A673 (cell line): Measurements from ENCODE around the gene ERICH6B. TPM values are rescaled to one million over a fixed set of nuclear protein-coding genes. Genes with fewer than 3 reads are reported as not detected.

Experiments
- BruUV-seq: library from RNA; stranded (reverse); fragments of 400-500 nt; replicated peaks from 2 replicates; lab custom pipeline; 2021; lab: Mats Ljungman, UMichigan
- CTCF ChIA-PET: fragments of 300-600 bp; sonication (Branson Sonifier 250); formaldehyde crosslinking; loops from one replicate; lab custom pipeline; 2022; ENCODE audit warnings: antibody characterized with exemption; lab: Charles Lee
- POLR2A ChIA-PET: fragments of 300-600 bp; sonication (Branson Sonifier 250); formaldehyde crosslinking; loops from one replicate; lab custom pipeline; 2022; ENCODE audit warnings: antibody characterized with exemption; ENCODE audit not compliant: low non-redundant PET; lab: Charles Lee
- DNase-seq: peaks from one replicate; pipeline ENCODE4 v3.0.0-alpha.2; 2015; ENCODE audit warnings: low spot score
- H3K27ac ChIP-seq: fragments of 200-600 bp; sonication (generic); 2 replicates; pipeline ENCODE4 v1.5.1; 2016; ENCODE audit warnings: mixed run types, low read depth, mild to moderate bottlenecking, mixed read lengths, antibody characterized with exemption, low read length; ENCODE audit not compliant: poor library complexity, severe bottlenecking
- H3K27me3 ChIP-seq: fragments of 200-600 bp; sonication (generic); replicated peaks from 2 replicates; pipeline ENCODE4 v1.6.1; 2017; ENCODE audit warnings: mixed run types, low read depth, mild to moderate bottlenecking, mixed read lengths, antibody characterized with exemption, low read length; ENCODE audit not compliant: insufficient read depth, poor library complexity
- H3K36me3 ChIP-seq: fragments of 200-600 bp; sonication (generic); 2 replicates; pipeline ENCODE4 v1.6.1; 2016; ENCODE audit warnings: mixed run types, mild to moderate bottlenecking, mixed read lengths, antibody characterized with exemption, low read length; ENCODE audit not compliant: insufficient read depth, poor library complexity, severe bottlenecking
- H3K4me1 ChIP-seq: fragments of 200-600 bp; sonication (generic); 2 replicates; pipeline ENCODE4 v1.6.1; 2017; ENCODE audit warnings: mixed run types, mild to moderate bottlenecking, mixed read lengths, antibody characterized with exemption, low read length; ENCODE audit not compliant: insufficient read depth, poor library complexity, severe bottlenecking
- H3K4me3 ChIP-seq: fragments of 200-600 bp; sonication (generic); 2 replicates; pipeline ENCODE4 v1.5.1; 2016; ENCODE audit warnings: low read depth, mixed run types, mild to moderate bottlenecking, mixed read lengths, low read length; ENCODE audit not compliant: poor library complexity, severe bottlenecking
- H3K9me3 ChIP-seq: fragments of 200-600 bp; sonication (generic); 2 replicates; pipeline ENCODE4 v1.6.1; 2016; ENCODE audit warnings: mixed run types, low read depth, mild to moderate bottlenecking, mixed read lengths, antibody characterized with exemption, low read length; ENCODE audit not compliant: poor library complexity, severe bottlenecking
- EZH2 ChIP-seq: fragments of 200-600 bp; sonication (generic); IDR thresholded peaks from 2 replicates; pipeline ENCODE4 v1.6.1; 2017; ENCODE audit warnings: borderline replicate concordance, low read depth, mild to moderate bottlenecking, mixed read lengths, antibody characterized with exemption, low read length; ENCODE audit not compliant: poor library complexity, severe bottlenecking
- intact Hi-C: fragments of 100-400 bp; cut with micrococcal nuclease; formaldehyde crosslinking; loops from one replicate; pipeline ENCODE4 v1.10.0; 2022; ENCODE audit not compliant: unreplicated experiment
- total RNA-seq: library from RNA; stranded (reverse); gene quantifications from 2 replicates; pipeline ENCODE4 v1.2.3, GENCODE V29; 2021
- TF ChIP-seq, protein P1 (sequence below): fragments of 300-800, 200-600 bp; sonication (generic); conservative IDR thresholded peaks from 2 replicates; pipeline ENCODE4 v1.5.1; 2017; ENCODE audit warnings: low read depth, mild to moderate bottlenecking, antibody characterized with exemption, low read length, moderate library complexity, mixed read lengths

ERICH6B gene
- total RNA-seq, 1 experiment from 2014 or later: not detected

- CTCF ChIA-PET: no interaction called here
- H3K4me1 ChIP-seq: no peaks in the 10 kb centered on the region
- no TSS peak for BruUV-seq
- intact Hi-C loops: no loop called here
- no peaks in the 10 kb centered on the region for H3K27me3 ChIP-seq
- H3K36me3 ChIP-seq: no peaks in the 10 kb centered on the region
- H3K27ac ChIP-seq: no peak overlapping the region
- POLR2A ChIA-PET: no interaction called here
- TF ChIP-seq, protein P1, sequence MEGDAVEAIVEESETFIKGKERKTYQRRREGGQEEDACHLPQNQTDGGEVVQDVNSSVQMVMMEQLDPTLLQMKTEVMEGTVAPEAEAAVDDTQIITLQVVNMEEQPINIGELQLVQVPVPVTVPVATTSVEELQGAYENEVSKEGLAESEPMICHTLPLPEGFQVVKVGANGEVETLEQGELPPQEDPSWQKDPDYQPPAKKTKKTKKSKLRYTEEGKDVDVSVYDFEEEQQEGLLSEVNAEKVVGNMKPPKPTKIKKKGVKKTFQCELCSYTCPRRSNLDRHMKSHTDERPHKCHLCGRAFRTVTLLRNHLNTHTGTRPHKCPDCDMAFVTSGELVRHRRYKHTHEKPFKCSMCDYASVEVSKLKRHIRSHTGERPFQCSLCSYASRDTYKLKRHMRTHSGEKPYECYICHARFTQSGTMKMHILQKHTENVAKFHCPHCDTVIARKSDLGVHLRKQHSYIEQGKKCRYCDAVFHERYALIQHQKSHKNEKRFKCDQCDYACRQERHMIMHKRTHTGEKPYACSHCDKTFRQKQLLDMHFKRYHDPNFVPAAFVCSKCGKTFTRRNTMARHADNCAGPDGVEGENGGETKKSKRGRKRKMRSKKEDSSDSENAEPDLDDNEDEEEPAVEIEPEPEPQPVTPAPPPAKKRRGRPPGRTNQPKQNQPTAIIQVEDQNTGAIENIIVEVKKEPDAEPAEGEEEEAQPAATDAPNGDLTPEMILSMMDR: no peak
- no peak for TF ChIP-seq EZH2
- H3K9me3 ChIP-seq: no peaks in the 10 kb centered on the region
- DNase-seq: no peak
- no peak overlapping the region for H3K4me3 ChIP-seq
Measured at GRCh38 chr13:45541806-45542205, 73.7 kb downstream of the ERICH6B start.

DNA sequence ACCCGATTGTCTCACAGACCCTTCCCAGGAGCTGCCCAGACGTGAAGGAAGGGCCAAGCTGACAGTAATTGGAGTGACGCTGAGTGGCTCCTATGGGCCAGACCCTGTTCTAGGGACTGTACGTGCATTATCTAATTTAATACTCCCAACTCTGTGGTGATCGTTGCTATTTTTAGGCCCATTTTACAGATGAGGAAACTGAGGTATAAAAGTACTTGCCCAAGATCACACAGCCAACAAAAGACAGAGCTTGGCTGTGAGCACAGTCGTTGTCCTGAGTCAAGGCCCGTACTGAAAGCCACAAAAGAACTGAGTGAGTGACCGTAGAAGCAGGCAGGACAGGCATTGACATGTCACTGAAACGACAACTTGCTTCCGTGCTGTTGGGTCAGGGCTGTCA, 74.7 kb downstream of the ERICH6B start:
- Histone ChIP-seq H3K27me3 (no peaks in the 10 kb centered on the region), H3K4me3 (no peak overlapping the region), H3K4me1 (no peaks in the 10 kb centered on the region), H3K9me3 (no peaks in the 10 kb centered on the region), H3K36me3 (no peaks in the 10 kb centered on the region), H3K27ac (no peak overlapping the region)
- intact Hi-C loops: no loop called here
- no TSS peak for BruUV-seq
- ChIA-PET POLR2A (no interaction called here), CTCF (no interaction called here)
- TF ChIP-seq, protein P1: no peak
- no peak for TF ChIP-seq EZH2
- DNase-seq: no peak

GRCh38 chr13:45540195-45540594, 75.3 kb downstream of the ERICH6B start:
- no peaks in the 10 kb centered on the region for H3K27me3 ChIP-seq
- TF ChIP-seq, protein P1: no peak
- no peak for TF ChIP-seq EZH2
- no peaks in the 10 kb centered on the region for H3K4me1 ChIP-seq
- no peak overlapping the region for H3K27ac ChIP-seq
- ChIA-PET POLR2A (no interaction called here), CTCF (no interaction called here)
- no peaks in the 10 kb centered on the region for H3K36me3 ChIP-seq
- intact Hi-C loops: no loop called here
- DNase-seq: no peak
- BruUV-seq: no TSS peak
- no peaks in the 10 kb centered on the region for H3K9me3 ChIP-seq
- no peak overlapping the region for H3K4me3 ChIP-seq
